Vagina (tissue), 2 donors: ENCODE results near the gene CASKIN2. TPM values are rescaled to one million over a fixed set of nuclear protein-coding genes. Genes with fewer than 3 reads are reported as not detected.

ENCODE experiments used
- DNase-seq, 2 donors: peaks; one replicate each; pipeline ENCODE4 v3.0.0-alpha.2; 2017; ENCODE audit errors: extremely low spot score in 2 of 2
- H3K27ac ChIP-seq: fragments of 200-600 bp; sonication (generic); one replicate; pipeline ENCODE4 v1.5.1; 2019
- H3K27me3 ChIP-seq: fragments of 200-600 bp; sonication (generic); one replicate; pipeline ENCODE4 v1.5.1; 2019
- H3K36me3 ChIP-seq, 2 donors: fragments of 200-600 bp; sonication (generic); one replicate each; pipeline ENCODE4 v1.5.1; 2017 to 2019
- H3K4me1 ChIP-seq: fragments of 200-600 bp; sonication (generic); one replicate; pipeline ENCODE4 v1.5.1; 2019
- H3K4me3 ChIP-seq, 2 donors: fragments of 200-600 bp; sonication (generic); 1 replicate in 1 of 2; 2 replicates in 1 of 2; pipeline ENCODE4 v1.5.1; 2016 to 2019
- H3K9me3 ChIP-seq: fragments of 200-600 bp; sonication (generic); one replicate; pipeline ENCODE4 v1.5.1; 2019
- CTCF ChIP-seq, 3 experiments: fragments of 450-650 bp in 2 of 3; fragments of 200-600 bp in 1 of 3; sonication (generic) in 1 of 3; IDR thresholded peaks; one replicate each; pipeline ENCODE4 v1.5.1; 2017 to 2019; ENCODE audit warnings: antibody characterized with exemption in 3 of 3, mild to moderate bottlenecking in 2 of 3, moderate library complexity in 2 of 3
- POLR2A ChIP-seq, 2 donors: fragments of 450-650 bp; IDR thresholded peaks; one replicate each; pipeline ENCODE4 v1.6.1; 2017; ENCODE audit warnings: antibody characterized with exemption in 2 of 2, mild to moderate bottlenecking in 2 of 2, moderate library complexity in 2 of 2
- POLR2AphosphoS5 ChIP-seq, 2 donors: sonication (generic); formaldehyde crosslinking; IDR thresholded peaks; one replicate each; pipeline ENCODE4 v1.9.0; 2017; ENCODE audit warnings: antibody characterized with exemption in 2 of 2, mild to moderate bottlenecking in 2 of 2, low read depth in 1 of 2; ENCODE audit not compliant: insufficient read depth in 1 of 2
- intact Hi-C: fragments of 100-400 bp; cut with DNase I; formaldehyde crosslinking; loops from one replicate; pipeline ENCODE4 v1.15.1; 2023
- total RNA-seq: library from RNA; depleted of rRNA; stranded (reverse); fragments of >200 nt; gene quantifications from one replicate; pipeline ENCODE4 v1.2.3, GENCODE V29; 2016

The CASKIN2 gene
- total RNA-seq, 1 donor from 2014 or later = 19.9 TPM

GRCh38 chr17:75473246-75473645 is 42.1 kb downstream of the CASKIN2 start:
- intact Hi-C loops = no loop called here
- TF ChIP-seq POLR2AphosphoS5 (IDR thresholded peaks at IDR 0.05; ENCODE audit: insufficient read depth in 1 of 2, low read depth in 1 of 2) (no peak), CTCF (IDR thresholded peaks at IDR 0.05) (no peak), POLR2A (IDR thresholded peaks at IDR 0.05) (no peak)
- Histone ChIP-seq H3K27ac (no peak overlapping the region), H3K27me3 (no peaks in the 10 kb centered on the region), H3K4me1 (peaks cover 43% of the 10 kb centered on the region), H3K9me3 (no peaks in the 10 kb centered on the region), H3K4me3 (no peak overlapping the region), H3K36me3 (no peaks in the 10 kb centered on the region)
- no peak for DNase-seq

GRCh38 chr17:75472119-75472518 is 43.2 kb downstream of the CASKIN2 start:
- intact Hi-C loops = no loop called here
- Histone ChIP-seq H3K9me3 (no peaks in the 10 kb centered on the region), H3K36me3 (no peaks in the 10 kb centered on the region), H3K4me1 (peaks cover 39% of the 10 kb centered on the region), H3K27ac (no peak overlapping the region), H3K27me3 (no peaks in the 10 kb centered on the region), H3K4me3 (no peak overlapping the region)
- no peak for DNase-seq
- TF ChIP-seq POLR2A (IDR thresholded peaks at IDR 0.05) (no peak), POLR2AphosphoS5 (IDR thresholded peaks at IDR 0.05; ENCODE audit: insufficient read depth in 1 of 2, low read depth in 1 of 2) (no peak), CTCF (IDR thresholded peaks at IDR 0.05) (no peak)

GRCh38 chr17:75471207-75471606 is 44.1 kb downstream of the CASKIN2 start:
- Histone ChIP-seq H3K36me3 (no peaks in the 10 kb centered on the region), H3K9me3 (no peaks in the 10 kb centered on the region), H3K4me1 (peaks cover 30% of the 10 kb centered on the region), H3K27me3 (no peaks in the 10 kb centered on the region), H3K27ac (no peak overlapping the region), H3K4me3 (no peak overlapping the region)
- TF ChIP-seq POLR2A (IDR thresholded peaks at IDR 0.05) = no peak
- TF ChIP-seq CTCF (IDR thresholded peaks at IDR 0.05) = no peak
- no peak for TF ChIP-seq POLR2AphosphoS5 (IDR thresholded peaks at IDR 0.05; ENCODE audit: insufficient read depth in 1 of 2, low read depth in 1 of 2)
- intact Hi-C loops = no loop called here
- DNase-seq = no peak

- Histone ChIP-seq H3K4me3 (no peak overlapping the region), H3K4me1 (peaks cover 12% of the 10 kb centered on the region), H3K9me3 (no peaks in the 10 kb centered on the region), H3K27me3 (no peaks in the 10 kb centered on the region), H3K27ac (no peak overlapping the region), H3K36me3 (no peaks in the 10 kb centered on the region)
- intact Hi-C loops = no loop called here
- TF ChIP-seq POLR2AphosphoS5 (IDR thresholded peaks at IDR 0.05; ENCODE audit: insufficient read depth in 1 of 2, low read depth in 1 of 2) = no peak
- TF ChIP-seq CTCF (IDR thresholded peaks at IDR 0.05) = no peak
- no peak for TF ChIP-seq POLR2A (IDR thresholded peaks at IDR 0.05)
- no peak for DNase-seq
Measured at GRCh38 chr17:75468779-75469373, 46.5 kb downstream of the CASKIN2 start.

GRCh38 chr17:75468291-75468754 is 47.0 kb downstream of the CASKIN2 start:
- DNase-seq = no peak
- TF ChIP-seq POLR2AphosphoS5 (IDR thresholded peaks at IDR 0.05; ENCODE audit: insufficient read depth in 1 of 2, low read depth in 1 of 2) = no peak
- no peak for TF ChIP-seq CTCF (IDR thresholded peaks at IDR 0.05)
- TF ChIP-seq POLR2A (IDR thresholded peaks at IDR 0.05) = no peak
- intact Hi-C loops = no loop called here
- Histone ChIP-seq H3K4me3 (no peak overlapping the region), H3K9me3 (no peaks in the 10 kb centered on the region), H3K36me3 (no peaks in the 10 kb centered on the region), H3K4me1 (peaks cover 12% of the 10 kb centered on the region), H3K27me3 (no peaks in the 10 kb centered on the region), H3K27ac (no peak overlapping the region)
